K562 (cell line): ENCODE measurements around the gene ITPR2. TPM values are rescaled to one million over a fixed set of nuclear protein-coding genes. Genes with fewer than 3 reads are reported as not detected.

Experiments used
- BRCA1 ChIP-seq, 2 experiments: fragments of 450-650 bp in 1 of 2; sonication (generic) in 1 of 2; formaldehyde crosslinking in 1 of 2; IDR thresholded peaks; 2 replicates each; pipeline versions ENCODE4 v1.5.0 to v1.6.1; 2017 to 2020; ENCODE audit warnings: mild to moderate bottlenecking in 1 of 2, missing genetic modification reagents in 1 of 2
- CHD2 ChIP-seq: IDR thresholded peaks from 2 replicates; pipeline ENCODE4 v1.6.1; 2011; ENCODE audit warnings: low read depth, low read length
- EGR1 ChIP-seq: fragments of 450-650 bp; conservative IDR thresholded peaks from 2 replicates; pipeline ENCODE4 v1.6.1; 2017; ENCODE audit warnings: mild to moderate bottlenecking
- FOXJ3 ChIP-seq: sonication (generic); formaldehyde crosslinking; IDR thresholded peaks from 2 replicates; pipeline ENCODE4 v1.4.0; 2020; ENCODE audit warnings: mild to moderate bottlenecking, missing genetic modification reagents
- FOXP1 ChIP-seq: sonication (generic); formaldehyde crosslinking; IDR thresholded peaks from 2 replicates; pipeline ENCODE4 v1.8.0; 2022; ENCODE audit warnings: mild to moderate bottlenecking, missing genetic modification reagents
- HINFP ChIP-seq: fragments of 450-650 bp; conservative IDR thresholded peaks from 2 replicates; pipeline ENCODE4 v1.6.1; 2016; ENCODE audit warnings: missing genetic modification characterization, low read depth, mild to moderate bottlenecking, control low read depth, missing compliant biosample characterization
- HIVEP1 ChIP-seq: fragments of 250-450 bp; sonication (Bioruptor Pico); IDR thresholded peaks from 2 replicates; pipeline ENCODE4 v1.4.0; 2020; ENCODE audit warnings: mild to moderate bottlenecking
- JUND ChIP-seq, 2 experiments: IDR thresholded peaks; 2 replicates in 1 of 2; 3 replicates in 1 of 2; pipeline ENCODE4 v1.6.1; 2011; ENCODE audit warnings: borderline replicate concordance in 2 of 2, low read depth in 2 of 2, low read length in 2 of 2, improper control_type of control experiment in 1 of 2, missing biosample characterization in 1 of 2, missing genetic modification characterization in 1 of 2, missing genetic modification reagents in 1 of 2
- KLF13 ChIP-seq: fragments of 450-650 bp; IDR thresholded peaks from 2 replicates; pipeline ENCODE4 v1.6.1; 2016; ENCODE audit warnings: missing genetic modification characterization, low read depth, mild to moderate bottlenecking, missing compliant biosample characterization, moderate library complexity, borderline replicate concordance
- NR2C1 ChIP-seq, 2 experiments: fragments of 450-650 bp; IDR thresholded peaks; 2 replicates each; pipeline ENCODE4 v1.6.1; 2017; ENCODE audit warnings: mild to moderate bottlenecking in 2 of 2, antibody characterized with exemption in 1 of 2, inconsistent platforms in 1 of 2, missing compliant biosample characterization in 1 of 2, missing genetic modification characterization in 1 of 2
- NR2C2 ChIP-seq, 2 experiments: fragments of 200-800 bp in 1 of 2; sonication (Bioruptor generic) in 1 of 2; sonication (generic) in 1 of 2; formaldehyde crosslinking in 1 of 2; IDR thresholded peaks; 2 replicates each; pipeline versions ENCODE4 v1.6.1 to v1.8.0; 2016 to 2022; ENCODE audit warnings: mild to moderate bottlenecking in 1 of 2, missing compliant biosample characterization in 1 of 2, missing genetic modification characterization in 1 of 2, missing genetic modification reagents in 1 of 2
- RBFOX2 ChIP-seq: fragments of 200-400 bp; formaldehyde crosslinking; IDR thresholded peaks from 2 replicates; pipeline ENCODE4 v1.6.1; 2017; ENCODE audit warnings: low read depth, mild to moderate bottlenecking, low read length, moderate library complexity
- RFX7 ChIP-seq: fragments of 250-450 bp; sonication (Bioruptor Pico); IDR thresholded peaks from 2 replicates; pipeline ENCODE4 v1.5.1; 2021; ENCODE audit warnings: mild to moderate bottlenecking
- TARDBP ChIP-seq: fragments of 450-650 bp; IDR thresholded peaks from 2 replicates; pipeline ENCODE4 v1.6.1; 2016
- TRIM24 ChIP-seq, 2 experiments: fragments of 450-650 bp; IDR thresholded peaks; 2 replicates each; pipeline ENCODE4 v1.6.1; 2016
- ZBTB49 ChIP-seq: sonication (generic); formaldehyde crosslinking; IDR thresholded peaks from 2 replicates; pipeline ENCODE4 v1.8.0; 2022; ENCODE audit warnings: missing genetic modification reagents, mild to moderate bottlenecking, borderline replicate concordance
- ZNF274 ChIP-seq: IDR thresholded peaks from 2 replicates; pipeline ENCODE4 v1.6.1; 2011; ENCODE audit warnings: low read depth, mild to moderate bottlenecking, low read length, moderate library complexity, borderline replicate concordance
- ZNF584 ChIP-seq: fragments of 200-800 bp; sonication (Bioruptor generic); IDR thresholded peaks from 2 replicates; pipeline ENCODE4 v1.6.1; 2016; ENCODE audit warnings: low read depth, mild to moderate bottlenecking, missing genetic modification characterization, missing compliant biosample characterization
- ZNF79 ChIP-seq: fragments of 250-450 bp; sonication (Bioruptor Pico); IDR thresholded peaks from 2 replicates; pipeline ENCODE4 v1.4.0; 2020; ENCODE audit warnings: low read depth, mild to moderate bottlenecking, moderate library complexity
- polyA plus RNA-seq, 8 experiments: library from polyadenylated mRNA; depleted of rRNA in 4 of 8; stranded (reverse) in 5 of 8; unstranded in 3 of 8; fragments of >200 nt; fragmentation: Nextera tagmentation in 2 of 8; fragmentation: Illumina TruSeq in 1 of 8; extraction: Ambion mirVana in 2 of 8; extraction: Trizol in 1 of 8; gene quantifications; 2 replicates each; pipeline versions ENCODE4 v1.2.1 to v1.2.3, GENCODE V29; 2011 to 2014; ENCODE audit warnings: inconsistent platforms in 1 of 8, missing spikeins in 1 of 8
- total RNA-seq, 7 experiments: library from RNA; depleted of rRNA in 6 of 7; stranded (reverse); fragments of >200 nt in 6 of 7; fragmentation: Illumina TruSeq in 2 of 7; extraction: Trizol in 2 of 7; gene quantifications; 2 replicates each; pipeline versions ENCODE4 v1.2.1 to v1.2.3, GENCODE V29; 2011 to 2021; ENCODE audit warnings: low replicate concordance in 1 of 7
- TF ChIP-seq, protein P1 (sequence below): fragments of 200-800 bp; sonication (Bioruptor generic); IDR thresholded peaks from 2 replicates; pipeline ENCODE4 v1.6.1; 2017; ENCODE audit warnings: missing genetic modification characterization, missing compliant biosample characterization
- TF ChIP-seq, protein P2 (sequence below), 2 experiments: fragments of 450-650 bp in 1 of 2; sonication (generic) in 1 of 2; formaldehyde crosslinking; conservative IDR thresholded peaks; 2 replicates each; pipeline versions ENCODE4 v1.4.0 to v1.8.1; 2020 to 2022; ENCODE audit warnings: mild to moderate bottlenecking in 1 of 2, missing genetic modification reagents in 1 of 2

The ITPR2 gene
- total and polyA plus RNA-seq, 9 of the 15 experiments (the other 6 are each of a cell fraction or from before 2014, with no cell fraction given) = 0.21 to 3.3 (median 0.95) TPM

DNA sequence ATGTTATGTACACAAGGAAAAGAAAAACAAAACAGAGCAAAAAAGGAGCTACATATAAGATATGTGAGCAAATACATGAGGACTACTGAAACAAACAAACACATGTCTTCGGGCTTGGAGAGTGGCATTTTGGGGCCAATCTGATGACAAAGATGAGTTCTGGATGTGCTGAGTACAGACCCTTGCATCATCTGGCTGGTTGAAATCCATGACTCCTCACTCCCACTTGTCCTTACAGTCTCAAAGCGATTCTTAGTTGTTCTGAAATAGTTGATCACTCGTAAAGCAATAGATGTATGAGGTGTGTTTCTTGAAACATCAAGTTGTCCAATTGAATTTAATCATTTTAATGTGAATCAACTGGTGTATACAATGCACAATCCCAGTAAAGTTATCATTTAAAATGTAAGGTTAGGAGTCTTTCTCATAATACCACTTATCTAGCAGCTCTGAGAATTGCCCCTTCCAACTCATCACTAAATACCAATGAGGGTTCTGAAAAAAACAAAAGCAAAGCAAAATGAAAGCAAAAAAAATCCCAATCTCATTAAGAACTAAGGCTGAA, 136.9 kb downstream of the ITPR2 start (continued):
- TF ChIP-seq NR2C1 (IDR thresholded peaks at IDR 0.05) (no peak), NR2C1 (tag; IDR thresholded peaks at IDR 0.05) (0 out of 2 replicates have a peak, but pooled peaks have one; percentile 28), TARDBP (no peak), KLF13 (no peak), BRCA1 (IDR thresholded peaks at IDR 0.05) (no peak), BRCA1 (CRISPR knock-in tag; IDR thresholded peaks at IDR 0.05) (no peak), CHD2 (no peak), ZNF79 (CRISPR knock-in tag) (no peak), FOXP1 (CRISPR knock-in tag) (no peak), NR2C2 (CRISPR knock-in tag; IDR thresholded peaks at IDR 0.05) (no peak), NR2C2 (tag; IDR thresholded peaks at IDR 0.05) (peak; percentile 64), HINFP (0 out of 2 replicates have a peak, but pooled peaks have one; percentile 34), RBFOX2 (0 out of 2 replicates have a peak, but pooled peaks have one; percentile 28), EGR1 (no peak), JUND (IDR thresholded peaks at IDR 0.05; ENCODE audit: borderline replicate concordance, low read depth, low read length) (peak; percentile 29; the same call in 1 of the 2 replicates), JUND (tag; IDR thresholded peaks at IDR 0.05; ENCODE audit: borderline replicate concordance, low read depth, low read length) (no peak; the same call in 2 of the 3 replicates), TRIM24 (IDR thresholded peaks at IDR 0.05) (peak; percentile 11 to 33; a peak in 2 of 4 replicates), HIVEP1 (CRISPR knock-in tag) (no peak), ZBTB49 (CRISPR knock-in tag) (no peak), ZNF584 (CRISPR knock-in tag) (peak; percentile 80), FOXJ3 (CRISPR knock-in tag) (no peak), ZNF274 (no peak), RFX7 (CRISPR knock-in tag) (no peak)
- TF ChIP-seq, protein P1, sequence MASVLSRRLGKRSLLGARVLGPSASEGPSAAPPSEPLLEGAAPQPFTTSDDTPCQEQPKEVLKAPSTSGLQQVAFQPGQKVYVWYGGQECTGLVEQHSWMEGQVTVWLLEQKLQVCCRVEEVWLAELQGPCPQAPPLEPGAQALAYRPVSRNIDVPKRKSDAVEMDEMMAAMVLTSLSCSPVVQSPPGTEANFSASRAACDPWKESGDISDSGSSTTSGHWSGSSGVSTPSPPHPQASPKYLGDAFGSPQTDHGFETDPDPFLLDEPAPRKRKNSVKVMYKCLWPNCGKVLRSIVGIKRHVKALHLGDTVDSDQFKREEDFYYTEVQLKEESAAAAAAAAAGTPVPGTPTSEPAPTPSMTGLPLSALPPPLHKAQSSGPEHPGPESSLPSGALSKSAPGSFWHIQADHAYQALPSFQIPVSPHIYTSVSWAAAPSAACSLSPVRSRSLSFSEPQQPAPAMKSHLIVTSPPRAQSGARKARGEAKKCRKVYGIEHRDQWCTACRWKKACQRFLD = no peak; the same call in 1 of the 2 replicates
- TF ChIP-seq, protein P2, sequence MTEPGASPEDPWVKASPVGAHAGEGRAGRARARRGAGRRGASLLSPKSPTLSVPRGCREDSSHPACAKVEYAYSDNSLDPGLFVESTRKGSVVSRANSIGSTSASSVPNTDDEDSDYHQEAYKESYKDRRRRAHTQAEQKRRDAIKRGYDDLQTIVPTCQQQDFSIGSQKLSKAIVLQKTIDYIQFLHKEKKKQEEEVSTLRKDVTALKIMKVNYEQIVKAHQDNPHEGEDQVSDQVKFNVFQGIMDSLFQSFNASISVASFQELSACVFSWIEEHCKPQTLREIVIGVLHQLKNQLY (CRISPR knock-in tag; conservative IDR thresholded peaks at IDR 0.05) = no peak
